ENCODE results near the gene TP53I11.

DNA sequence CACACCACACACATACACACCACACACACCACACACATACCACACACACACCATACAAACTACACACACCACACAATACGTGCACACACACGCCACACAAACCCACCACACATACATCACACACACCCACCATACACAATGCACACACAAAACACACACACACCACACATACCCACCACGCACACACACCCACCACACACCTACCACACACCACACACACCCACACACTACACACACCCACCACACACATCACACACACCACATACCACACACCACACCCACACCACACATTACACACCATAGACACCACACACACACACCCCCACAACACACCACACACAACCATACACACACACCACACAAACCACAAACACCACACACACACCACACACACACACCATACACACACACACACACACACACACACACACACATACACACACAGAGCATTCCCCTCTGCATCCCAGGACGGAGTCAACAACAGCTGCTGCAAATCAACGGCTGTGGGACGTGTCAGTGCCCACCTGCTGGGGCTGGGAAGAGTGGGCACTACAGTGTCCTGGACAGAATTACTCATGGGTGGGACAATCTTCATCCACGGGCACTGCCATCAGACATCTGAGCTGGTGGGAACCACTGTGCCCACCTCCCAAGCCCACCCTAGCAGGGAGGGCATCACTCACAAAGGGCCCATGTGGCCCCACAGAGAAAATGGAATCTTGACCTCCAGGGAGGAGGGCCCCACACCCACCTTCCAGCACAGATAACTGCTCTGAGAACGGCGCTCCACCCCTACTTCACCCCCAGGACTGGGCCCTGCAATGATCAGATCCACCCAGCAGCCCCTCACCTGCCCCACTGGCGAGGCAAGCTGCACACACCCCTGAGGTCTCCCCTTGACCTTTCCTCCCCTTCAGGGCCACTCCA lies 8.4 kb downstream of the TP53I11 start:
- TF ChIP-seq, protein P1, sequence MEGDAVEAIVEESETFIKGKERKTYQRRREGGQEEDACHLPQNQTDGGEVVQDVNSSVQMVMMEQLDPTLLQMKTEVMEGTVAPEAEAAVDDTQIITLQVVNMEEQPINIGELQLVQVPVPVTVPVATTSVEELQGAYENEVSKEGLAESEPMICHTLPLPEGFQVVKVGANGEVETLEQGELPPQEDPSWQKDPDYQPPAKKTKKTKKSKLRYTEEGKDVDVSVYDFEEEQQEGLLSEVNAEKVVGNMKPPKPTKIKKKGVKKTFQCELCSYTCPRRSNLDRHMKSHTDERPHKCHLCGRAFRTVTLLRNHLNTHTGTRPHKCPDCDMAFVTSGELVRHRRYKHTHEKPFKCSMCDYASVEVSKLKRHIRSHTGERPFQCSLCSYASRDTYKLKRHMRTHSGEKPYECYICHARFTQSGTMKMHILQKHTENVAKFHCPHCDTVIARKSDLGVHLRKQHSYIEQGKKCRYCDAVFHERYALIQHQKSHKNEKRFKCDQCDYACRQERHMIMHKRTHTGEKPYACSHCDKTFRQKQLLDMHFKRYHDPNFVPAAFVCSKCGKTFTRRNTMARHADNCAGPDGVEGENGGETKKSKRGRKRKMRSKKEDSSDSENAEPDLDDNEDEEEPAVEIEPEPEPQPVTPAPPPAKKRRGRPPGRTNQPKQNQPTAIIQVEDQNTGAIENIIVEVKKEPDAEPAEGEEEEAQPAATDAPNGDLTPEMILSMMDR (IDR thresholded peaks at IDR 0.05), result no peak
- no peak for TF ChIP-seq EZH2 (IDR thresholded peaks at IDR 0.05; ENCODE audit: borderline replicate concordance, insufficient read depth, low read depth, low read length, poor library complexity, severe bottlenecking)

All from B cell (primary cell).